Epithelial cell of esophagus (primary cell): ENCODE measurements around the gene SFXN1.

Experiments
- DNase-seq: peaks from one replicate; pipeline ENCODE4 v3.0.0; 2010; ENCODE audit warnings: low read depth
- H3K4me3 ChIP-seq: 2 replicates; pipeline ENCODE4 v1.5.1; 2011; ENCODE audit warnings: mild to moderate bottlenecking, low read length, control low read depth
- CTCF ChIP-seq: IDR thresholded peaks from 2 replicates; pipeline ENCODE4 v1.5.1; 2011; ENCODE audit warnings: low read depth, mild to moderate bottlenecking, low read length, control low read depth, inconsistent platforms; ENCODE audit not compliant: insufficient read depth; ENCODE audit errors: missing control alignments

SFXN1 gene

GRCh38 chr5:175538576-175538975 is 60.2 kb downstream of the SFXN1 start:
- no peak for DNase-seq
- TF ChIP-seq CTCF, result no peak

GRCh38 chr5:175539936-175540335 is 61.6 kb downstream of the SFXN1 start:
- no peak overlapping the region for H3K4me3 ChIP-seq
- TF ChIP-seq CTCF, result no peak
- no peak for DNase-seq

More at GRCh38 chr5:175538576-175538975, 60.2 kb downstream of the SFXN1 start:
- H3K4me3 ChIP-seq, result no peak overlapping the region

- no peak overlapping the region for H3K4me3 ChIP-seq
- TF ChIP-seq CTCF, result no peak
These were observed 62.9 kb downstream of the SFXN1 start for GRCh38 chr5:175541264-175541663.

GRCh38 chr5:175542232-175542965 is 64.0 kb downstream of the SFXN1 start:
- DNase-seq, result peak; percentile 6
- no peak for TF ChIP-seq CTCF
- H3K4me3 ChIP-seq, result no peak overlapping the region

More at GRCh38 chr5:175541264-175541663, 62.9 kb downstream of the SFXN1 start:
- DNase-seq, result no peak

GRCh38 chr5:175542966-175543235 is 64.5 kb downstream of the SFXN1 start:
- no peak overlapping the region for H3K4me3 ChIP-seq
- no peak for DNase-seq
- TF ChIP-seq CTCF, result no peak

- no peak overlapping the region for H3K4me3 ChIP-seq
- no peak for DNase-seq
- TF ChIP-seq CTCF, result no peak
These were observed 65.8 kb downstream of the SFXN1 start for GRCh38 chr5:175544108-175544511.

GRCh38 chr5:175544586-175544985 is 66.2 kb downstream of the SFXN1 start:
- no peak overlapping the region for H3K4me3 ChIP-seq
- DNase-seq, result no peak
- TF ChIP-seq CTCF, result no peak
